Keratinocyte (primary cell): ENCODE data around the gene HECA. TPM values are rescaled to one million over a fixed set of nuclear protein-coding genes. Genes with fewer than 3 reads are reported as not detected.

Experiments used
- DNase-seq: peaks from one replicate; pipeline ENCODE4 v3.0.0-alpha.2; 2011; ENCODE audit warnings: low read depth, missing footprints, low spot score
- FAIRE-seq: peaks from 2 replicates; lab custom pipeline; 2011; peaks lifted over from hg19 to GRCh38; lab: Jason Lieb, UNC
- H2AFZ ChIP-seq: 2 replicates; pipeline ENCODE4 v1.6.0; 2012; ENCODE audit warnings: low read length, control low read depth, inconsistent platforms; ENCODE audit not compliant: control insufficient read depth
- H3K27ac ChIP-seq: 2 replicates; pipeline ENCODE4 v1.5.1; 2011; ENCODE audit warnings: low read length; ENCODE audit not compliant: control insufficient read depth, insufficient read depth
- H3K27me3 ChIP-seq: 3 replicates; pipeline ENCODE4 v1.6.0; 2011; ENCODE audit warnings: low read length; ENCODE audit not compliant: control insufficient read depth, insufficient read depth; ENCODE audit errors: extremely low read depth
- H3K36me3 ChIP-seq, 2 experiments: 2 replicates in 1 of 2; 3 replicates in 1 of 2; pipeline ENCODE4 v1.5.1; 2011; ENCODE audit warnings: low read length in 2 of 2, mild to moderate bottlenecking in 1 of 2; ENCODE audit not compliant: control insufficient read depth in 2 of 2, insufficient read depth in 2 of 2; ENCODE audit errors: extremely low read depth in 1 of 2
- H3K4me1 ChIP-seq: 3 replicates; pipeline ENCODE4 v1.5.1; 2011; ENCODE audit warnings: low read length; ENCODE audit not compliant: control insufficient read depth, insufficient read depth; ENCODE audit errors: extremely low read depth
- H3K4me2 ChIP-seq: 3 replicates; pipeline ENCODE4 v1.6.0; 2011; ENCODE audit warnings: low read depth, low read length; ENCODE audit not compliant: control insufficient read depth, insufficient read depth; ENCODE audit errors: extremely low read depth
- H3K4me3 ChIP-seq, 3 experiments: fragments of 200-600 bp in 1 of 3; sonication (generic) in 1 of 3; 2 replicates in 2 of 3; 3 replicates in 1 of 3; pipeline ENCODE4 v1.5.1; 2011 to 2016; ENCODE audit warnings: low read length in 3 of 3, mild to moderate bottlenecking in 3 of 3, control low read depth in 2 of 3, inconsistent platforms in 1 of 3, low read depth in 1 of 3, mixed read lengths in 1 of 3, mixed run types in 1 of 3, moderate library complexity in 1 of 3; ENCODE audit not compliant: control insufficient read depth in 2 of 3, insufficient read depth in 2 of 3; ENCODE audit errors: extremely low read depth in 1 of 3
- H3K79me2 ChIP-seq: 2 replicates; pipeline ENCODE4 v1.6.0; 2012; ENCODE audit warnings: low read length; ENCODE audit not compliant: control insufficient read depth, insufficient read depth
- H3K9ac ChIP-seq: 3 replicates; pipeline ENCODE4 v1.6.0; 2011; ENCODE audit warnings: low read length; ENCODE audit not compliant: control insufficient read depth, insufficient read depth; ENCODE audit errors: extremely low read depth
- H3K9me1 ChIP-seq: 3 replicates; pipeline ENCODE4 v1.6.0; 2011; ENCODE audit warnings: low read length; ENCODE audit not compliant: control insufficient read depth, insufficient read depth; ENCODE audit errors: extremely low read depth
- H3K9me3 ChIP-seq: 2 replicates; pipeline ENCODE4 v1.5.1; 2012; ENCODE audit warnings: low read depth, low read length; ENCODE audit not compliant: control insufficient read depth
- H4K20me1 ChIP-seq: 3 replicates; pipeline ENCODE4 v1.6.0; 2011; ENCODE audit warnings: low read length; ENCODE audit not compliant: control insufficient read depth, insufficient read depth; ENCODE audit errors: extremely low read depth
- CTCF ChIP-seq, 3 experiments: IDR thresholded peaks in 1 of 3; conservative IDR thresholded peaks in 1 of 3; optimal IDR thresholded peaks in 1 of 3; 2 replicates in 2 of 3; 3 replicates in 1 of 3; pipeline versions ENCODE3 to v1.5.1; 2011; ENCODE audit warnings: low read length in 3 of 3, mild to moderate bottlenecking in 3 of 3, moderate library complexity in 2 of 3, control low read depth in 1 of 3, inconsistent platforms in 1 of 3; ENCODE audit not compliant: insufficient read depth in 2 of 3; ENCODE audit errors: extremely low read depth in 1 of 3
- EZH2 ChIP-seq: IDR thresholded peaks from one replicate; pipeline ENCODE4 v1.6.1; 2012; ENCODE audit warnings: inconsistent platforms, mild to moderate bottlenecking, low read length, moderate library complexity
- dilution Hi-C: fragments of 300-500 bp; cut with MboI; formaldehyde crosslinking; loops from one replicate; pipeline ENCODE4 v1.7.0; 2020; ENCODE audit warnings: low sequenced_read_pairs; ENCODE audit not compliant: extremely low pct_ligation_motif_present
- polyA plus RNA-seq, 5 experiments: library from polyadenylated mRNA; depleted of rRNA in 3 of 5; stranded (reverse) in 3 of 5; stranded (forward) in 1 of 5; unstranded in 1 of 5; fragments of >200 nt; gene quantifications; 1 replicate in 1 of 5; 2 replicates in 3 of 5; 3 replicates in 1 of 5; pipeline versions ENCODE4 v1.2.1 to v1.2.3, GENCODE V29; 2011 to 2012; ENCODE audit warnings: missing spikeins in 2 of 5, low read depth in 1 of 5, low replicate concordance in 1 of 5

Gene HECA
- polyA plus RNA-seq, 1 donor (not counting 4 experiments of a cell fraction or from before 2014, with no cell fraction given), result 12.3 TPM

GRCh38 chr6:139147628-139148027 is 12.7 kb downstream of the HECA start:
- peaks cover 62% of the 10 kb centered on the region for H3K79me2 ChIP-seq
- no peaks in the 10 kb centered on the region for H3K36me3 ChIP-seq
- no peaks in the 10 kb centered on the region for H3K27me3 ChIP-seq
- DNase-seq (no peak), FAIRE-seq (peak; percentile 70)
- H3K9me1 ChIP-seq, result no peaks in the 10 kb centered on the region
- H3K27ac ChIP-seq, result no peak overlapping the region
- no peaks in the 10 kb centered on the region for H4K20me1 ChIP-seq
- peaks cover 45% of the 10 kb centered on the region for H3K4me1 ChIP-seq
- H3K9ac ChIP-seq, result no peak overlapping the region
- TF ChIP-seq CTCF (optimal IDR thresholded peaks at IDR 0.05 in 1 of 3, IDR thresholded peaks at IDR 0.05 in 1 of 3, conservative IDR thresholded peaks at IDR 0.05 in 1 of 3; ENCODE audit: extremely low read depth in 1 of 3, insufficient read depth in 2 of 3, low read length in 3 of 3) (no peak), EZH2 (no peak)
- dilution Hi-C loops, result no loop called here
- H3K4me3 ChIP-seq, result no peak overlapping the region
- no peak overlapping the region for H2AFZ ChIP-seq
- no peaks in the 10 kb centered on the region for H3K9me3 ChIP-seq
- no peak overlapping the region for H3K4me2 ChIP-seq

- H3K36me3 ChIP-seq, result no peaks in the 10 kb centered on the region
- H3K79me2 ChIP-seq, result peaks cover 64% of the 10 kb centered on the region
- FAIRE-seq (no peak), DNase-seq (no peak)
- H3K4me3 ChIP-seq, result no peak overlapping the region
- no peaks in the 10 kb centered on the region for H3K9me1 ChIP-seq
- TF ChIP-seq CTCF (optimal IDR thresholded peaks at IDR 0.05 in 1 of 3, IDR thresholded peaks at IDR 0.05 in 1 of 3, conservative IDR thresholded peaks at IDR 0.05 in 1 of 3; ENCODE audit: extremely low read depth in 1 of 3, insufficient read depth in 2 of 3, low read length in 3 of 3), result no peak
- TF ChIP-seq EZH2, result no peak
- H2AFZ ChIP-seq, result no peak overlapping the region
- no peaks in the 10 kb centered on the region for H4K20me1 ChIP-seq
- no peak overlapping the region for H3K27ac ChIP-seq
- dilution Hi-C loops, result no loop called here
- no peaks in the 10 kb centered on the region for H3K9me3 ChIP-seq
- no peaks in the 10 kb centered on the region for H3K27me3 ChIP-seq
- no peak overlapping the region for H3K9ac ChIP-seq
- peaks cover 51% of the 10 kb centered on the region for H3K4me1 ChIP-seq
- peak overlapping the region; percentile 72 for H3K4me2 ChIP-seq
Observed at GRCh38 chr6:139148557-139149235, 13.8 kb downstream of the HECA start.
